PFSK-1 (cell line): ENCODE results near the gene CHRNB1.

Source experiments
- FOXP2 ChIP-seq: optimal IDR thresholded peaks from 2 replicates; pipeline ENCODE3; 2011; ENCODE audit warnings: borderline replicate concordance, control low read depth, inconsistent platforms; ENCODE audit not compliant: insufficient read depth; ENCODE audit errors: extremely low read length, extremely low read depth
- POLR2AphosphoS5 ChIP-seq: IDR thresholded peaks from 2 replicates; pipeline ENCODE4 v1.6.1; 2012; ENCODE audit warnings: low read depth, mild to moderate bottlenecking, control low read depth, low read length, moderate library complexity
- REST ChIP-seq, 2 experiments: IDR thresholded peaks; 2 replicates each; pipeline versions ENCODE4 v1.6.1 to v1.8.0; 2011 to 2012; ENCODE audit warnings: low read depth in 2 of 2, low read length in 2 of 2, control low read depth in 1 of 2, inconsistent platforms in 1 of 2, mild to moderate bottlenecking in 1 of 2, moderate library complexity in 1 of 2; ENCODE audit not compliant: insufficient read depth in 1 of 2
- SIN3A ChIP-seq: IDR thresholded peaks from 2 replicates; pipeline ENCODE4 v1.6.1; 2012; ENCODE audit warnings: mild to moderate bottlenecking, low read length, moderate library complexity, borderline replicate concordance; ENCODE audit not compliant: insufficient read depth
- TAF1 ChIP-seq: IDR thresholded peaks from 2 replicates; pipeline ENCODE4 v1.6.1; 2012; ENCODE audit warnings: low read length, control low read depth, borderline replicate concordance; ENCODE audit not compliant: insufficient read depth

- TF ChIP-seq TAF1, result no peak
- no peak for TF ChIP-seq POLR2AphosphoS5
- no peak for TF ChIP-seq REST (IDR thresholded peaks at IDR 0.05; ENCODE audit: insufficient read depth in 1 of 2, low read depth in 2 of 2, low read length in 2 of 2)
- no peak for TF ChIP-seq SIN3A
- no peak for TF ChIP-seq FOXP2
Measured at GRCh38 chr17:7418472-7419152, 26.2 kb upstream of the CHRNB1 start.
